Ishikawa (cell line): Measurements from ENCODE around the gene ZNF385D.

Experiments used
- CEBPB ChIP-seq: IDR thresholded peaks from 2 replicates; pipeline ENCODE4 v1.6.1; 2012
- CREB1 ChIP-seq: IDR thresholded peaks from 2 replicates; pipeline ENCODE4 v1.6.1; 2012; ENCODE audit warnings: low read depth
- EGR1 ChIP-seq: IDR thresholded peaks from 2 replicates; pipeline ENCODE4 v1.6.1; 2012
- EP300 ChIP-seq: IDR thresholded peaks from 2 replicates; pipeline ENCODE4 v1.6.1; 2012; ENCODE audit warnings: borderline replicate concordance
- FOXM1 ChIP-seq: IDR thresholded peaks from 2 replicates; pipeline ENCODE4 v1.6.1; 2012; ENCODE audit warnings: low read depth, borderline replicate concordance
- MAX ChIP-seq: IDR thresholded peaks from 2 replicates; pipeline ENCODE4 v1.6.1; 2012
- NFIC ChIP-seq: IDR thresholded peaks from 2 replicates; pipeline ENCODE4 v1.6.1; 2012
- RAD21 ChIP-seq: IDR thresholded peaks from 2 replicates; pipeline ENCODE4 v1.6.1; 2012; ENCODE audit warnings: low read depth
- REST ChIP-seq: IDR thresholded peaks from 2 replicates; pipeline ENCODE4 v1.6.1; 2012; ENCODE audit warnings: low read depth, mild to moderate bottlenecking
- TAF1 ChIP-seq: IDR thresholded peaks from 2 replicates; pipeline ENCODE4 v1.6.1; 2012; ENCODE audit warnings: low read depth, mild to moderate bottlenecking
- TCF12 ChIP-seq: IDR thresholded peaks from 2 replicates; pipeline ENCODE4 v1.6.1; 2012; ENCODE audit warnings: low read depth
- TEAD4 ChIP-seq: IDR thresholded peaks from 2 replicates; pipeline ENCODE4 v1.6.1; 2012
- USF1 ChIP-seq: IDR thresholded peaks from 2 replicates; pipeline ENCODE4 v1.6.1; 2012
- YY1 ChIP-seq: IDR thresholded peaks from 2 replicates; pipeline ENCODE4 v1.6.1; 2012; ENCODE audit warnings: low read depth
- ZBTB7A ChIP-seq: IDR thresholded peaks from 2 replicates; pipeline ENCODE4 v1.6.1; 2012; ENCODE audit warnings: low read depth

ZNF385D gene, protein sequence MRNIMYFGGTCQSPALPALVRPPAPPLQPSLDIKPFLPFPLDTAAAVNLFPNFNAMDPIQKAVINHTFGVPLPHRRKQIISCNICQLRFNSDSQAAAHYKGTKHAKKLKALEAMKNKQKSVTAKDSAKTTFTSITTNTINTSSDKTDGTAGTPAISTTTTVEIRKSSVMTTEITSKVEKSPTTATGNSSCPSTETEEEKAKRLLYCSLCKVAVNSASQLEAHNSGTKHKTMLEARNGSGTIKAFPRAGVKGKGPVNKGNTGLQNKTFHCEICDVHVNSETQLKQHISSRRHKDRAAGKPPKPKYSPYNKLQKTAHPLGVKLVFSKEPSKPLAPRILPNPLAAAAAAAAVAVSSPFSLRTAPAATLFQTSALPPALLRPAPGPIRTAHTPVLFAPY

GRCh38 chr3:21750831-21751391 lies at the start of gene ZNF385D:
ZNF385D (minus strand) TSS chr3:21751210; CDS start chr3:21750916, 294 bp downstream.
- TF ChIP-seq FOXM1 (no peak), TCF12 (no peak), TEAD4 (no peak), CEBPB (no peak), EGR1 (no peak), MAX (no peak), RAD21 (no peak), YY1 (no peak), EP300 (no peak), CREB1 (no peak), TAF1 (no peak), ZBTB7A (no peak), USF1 (no peak), NFIC (no peak), REST (no peak)

DNA sequence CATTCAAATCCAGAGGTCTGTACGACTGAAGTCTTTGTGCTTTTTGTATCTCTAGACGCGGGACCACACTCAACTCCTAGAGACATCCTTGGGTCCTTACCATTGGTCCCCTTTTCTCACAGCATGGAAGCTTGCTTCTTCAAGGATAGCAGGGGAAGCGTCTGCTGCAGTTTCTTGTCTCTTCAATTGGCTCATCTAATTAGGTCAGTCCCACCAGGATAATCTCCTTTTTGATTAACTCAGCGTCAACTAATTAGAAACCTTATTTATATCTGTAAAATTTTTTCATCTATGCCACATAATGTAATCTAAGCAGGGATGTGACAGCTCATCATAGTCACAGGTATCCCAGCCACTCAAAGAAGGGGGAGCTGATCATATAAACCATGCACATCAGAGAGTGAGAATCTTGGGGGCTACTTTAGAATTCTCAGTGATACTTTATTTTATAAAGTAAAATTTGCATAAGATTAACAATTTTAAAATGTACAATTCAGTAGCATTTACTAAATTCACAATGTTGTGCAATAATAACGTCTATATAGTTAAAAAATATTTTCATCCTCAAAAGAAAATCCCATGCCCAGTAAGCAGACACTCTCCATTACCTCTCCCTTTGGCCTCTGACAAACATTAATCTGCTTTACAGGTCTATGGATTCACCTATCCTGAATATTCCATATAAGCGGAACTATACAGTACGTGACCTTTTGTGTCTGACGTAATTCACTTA lies 47.5 kb upstream of the ZNF385D start:
- TF ChIP-seq TEAD4 (no peak), MAX (no peak), FOXM1 (no peak), USF1 (no peak), TCF12 (no peak), TAF1 (no peak), ZBTB7A (no peak), CEBPB (no peak), EP300 (no peak), CREB1 (no peak), NFIC (no peak), EGR1 (no peak), RAD21 (no peak), YY1 (no peak), REST (no peak)

DNA sequence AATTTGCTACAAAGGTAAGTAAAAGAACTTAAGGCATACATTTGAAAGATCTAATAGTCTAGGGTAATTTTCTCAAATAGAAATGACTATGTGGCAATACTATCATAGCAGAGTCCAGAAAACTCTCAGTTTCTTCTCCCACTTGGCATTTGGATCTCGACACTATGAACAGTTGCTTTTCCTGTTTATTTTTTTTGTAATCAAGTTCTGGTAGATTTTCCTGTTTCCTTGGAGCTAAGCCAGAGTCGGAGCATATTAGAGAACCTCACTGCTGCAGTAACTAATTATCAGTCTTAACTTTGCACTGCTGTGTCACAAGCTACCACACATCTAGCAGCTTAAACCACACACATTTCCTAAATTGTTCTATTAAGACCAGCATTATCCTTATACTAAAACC lies 44.9 kb upstream of the ZNF385D start:
- TF ChIP-seq YY1 = no peak
- no peak for TF ChIP-seq TCF12
- no peak for TF ChIP-seq FOXM1
- TF ChIP-seq TEAD4 = no peak
- TF ChIP-seq CEBPB = no peak
- no peak for TF ChIP-seq EP300
- TF ChIP-seq TAF1 = no peak
- TF ChIP-seq MAX = no peak
- TF ChIP-seq ZBTB7A = no peak

- TF ChIP-seq RAD21 (no peak), TAF1 (no peak), REST (no peak), ZBTB7A (no peak), TCF12 (no peak)
Observed at GRCh38 chr3:21795152-21795837, 44.3 kb upstream of the ZNF385D start.
